HFFc6 (cell line): Measurements from ENCODE around the gene FAM163A. TPM values are rescaled to one million over a fixed set of nuclear protein-coding genes. Genes with fewer than 3 reads are reported as not detected.

Experiments
- DNase-seq: peaks from one replicate; pipeline ENCODE4 v3.0.0-alpha.2; 2018
- H3K27ac Mint-ChIP-seq: 2 replicates; pipeline ENCODE4 v1.8.0; 2020; ENCODE audit warnings: mild to moderate bottlenecking, mixed read lengths
- H3K27me3 Mint-ChIP-seq: 2 replicates; pipeline ENCODE4 v1.8.0; 2021; ENCODE audit warnings: mild to moderate bottlenecking, moderate library complexity, mixed read lengths; ENCODE audit not compliant: insufficient read depth
- H3K36me3 Mint-ChIP-seq: 2 replicates; pipeline ENCODE4 v1.8.0; 2021; ENCODE audit warnings: low read depth, mixed read lengths
- H3K4me1 Mint-ChIP-seq: 2 replicates; pipeline ENCODE4 v1.8.0; 2020; ENCODE audit warnings: low read depth, mixed read lengths
- H3K4me3 Mint-ChIP-seq: 2 replicates; pipeline ENCODE4 v1.8.0; 2020; ENCODE audit warnings: mild to moderate bottlenecking, moderate library complexity, mixed read lengths
- H3K9me3 Mint-ChIP-seq: 2 replicates; pipeline ENCODE4 v1.8.0; 2020; ENCODE audit warnings: mild to moderate bottlenecking, mixed read lengths
- CTCF ChIP-seq: fragments of 200-600 bp; sonication (generic); IDR thresholded peaks from 2 replicates; pipeline ENCODE4 v1.5.0; 2021; ENCODE audit warnings: antibody characterized with exemption, mild to moderate bottlenecking
- total RNA-seq, 6 experiments: library from RNA; stranded (reverse); fragmentation: NEBNext Ultra II Directional; extraction: Animal tissue kit (Norgen Biotek cat#: 25700); gene quantifications; 2 replicates in 1 of 6; 3 replicates in 5 of 6; pipeline ENCODE4 v1.2.3, GENCODE V29; 2021

The FAM163A gene
- total RNA-seq, 6 experiments from 2014 or later = not detected

DNA sequence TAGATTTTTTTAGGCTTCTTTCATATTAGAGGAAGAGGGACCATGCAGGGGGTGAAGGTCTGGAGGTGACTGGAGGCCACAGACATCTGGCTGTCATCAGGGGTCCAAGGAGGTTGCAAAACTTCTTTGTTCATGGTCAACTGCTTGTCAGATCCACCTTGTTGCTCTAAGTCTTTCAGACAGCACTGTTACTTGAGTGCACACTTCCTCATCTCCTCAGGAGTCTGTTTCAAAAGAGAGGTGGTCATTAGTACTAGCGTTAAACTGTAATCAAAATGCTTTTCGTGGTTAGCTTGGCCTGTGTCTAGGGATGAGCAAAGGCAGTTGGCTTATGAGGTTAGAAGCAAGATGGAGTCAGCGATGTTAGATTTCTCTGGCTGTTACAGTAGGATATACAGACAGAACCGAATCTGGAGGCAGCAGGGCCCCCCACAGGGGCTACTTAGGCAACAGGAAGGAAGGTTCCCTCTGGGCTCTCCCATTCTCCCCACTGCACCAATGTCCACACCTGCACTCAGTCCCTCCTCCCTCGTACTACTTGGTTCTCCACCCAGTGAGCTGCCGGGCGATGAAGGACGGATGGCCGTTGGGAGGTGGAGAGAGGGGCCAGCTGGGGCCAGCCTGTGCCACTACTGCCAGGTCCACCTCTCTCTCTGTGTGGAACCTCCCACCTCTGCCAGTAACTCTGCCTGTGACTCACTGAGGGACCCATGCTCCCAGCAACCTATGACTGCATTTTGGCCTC is 77.3 kb downstream of the FAM163A start:
- Mint-ChIP-seq H3K27me3 (peaks cover 11% of the 10 kb centered on the region), H3K27ac (no peak overlapping the region), H3K9me3 (no peaks in the 10 kb centered on the region), H3K36me3 (no peaks in the 10 kb centered on the region), H3K4me1 (peaks cover 33% of the 10 kb centered on the region), H3K4me3 (no peak overlapping the region)
- no peak for TF ChIP-seq CTCF
- DNase-seq = no peak

- H3K36me3 Mint-ChIP-seq = no peaks in the 10 kb centered on the region
- peaks cover 22% of the 10 kb centered on the region for H3K4me1 Mint-ChIP-seq
- H3K9me3 Mint-ChIP-seq = no peaks in the 10 kb centered on the region
- H3K27me3 Mint-ChIP-seq = peaks cover 6% of the 10 kb centered on the region
- DNase-seq = no peak
- no peak overlapping the region for H3K27ac Mint-ChIP-seq
- H3K4me3 Mint-ChIP-seq = no peak overlapping the region
- TF ChIP-seq CTCF = no peak
These were observed 78.4 kb downstream of the FAM163A start for GRCh38 chr1:179821524-179821923.

DNA sequence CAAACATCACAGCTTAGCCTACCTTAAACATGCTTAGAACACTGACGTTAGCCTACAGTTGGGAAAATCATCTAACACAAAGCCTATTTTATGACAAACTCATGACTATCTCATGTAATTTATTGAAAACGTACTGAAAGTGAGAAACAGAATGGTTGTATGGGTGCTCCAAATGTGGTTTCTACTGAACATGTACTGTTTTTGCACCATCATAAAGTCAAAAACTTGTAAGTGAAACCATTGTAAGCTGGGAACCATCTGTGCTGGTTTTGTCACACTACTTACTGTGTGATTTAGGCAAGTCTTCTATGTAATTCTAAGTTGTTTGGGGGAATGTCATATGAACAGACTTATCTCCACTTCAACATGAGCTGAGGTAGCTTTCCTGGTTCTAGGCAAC is 79.0 kb downstream of the FAM163A start:
- H3K27me3 Mint-ChIP-seq = peaks cover 4% of the 10 kb centered on the region; the same call in 1 of the 2 replicates
- H3K27ac Mint-ChIP-seq = no peak overlapping the region
- H3K4me1 Mint-ChIP-seq = peaks cover 17% of the 10 kb centered on the region
- no peaks in the 10 kb centered on the region for H3K9me3 Mint-ChIP-seq
- TF ChIP-seq CTCF = no peak
- DNase-seq = no peak
- H3K4me3 Mint-ChIP-seq = no peak overlapping the region
- no peaks in the 10 kb centered on the region for H3K36me3 Mint-ChIP-seq

DNA sequence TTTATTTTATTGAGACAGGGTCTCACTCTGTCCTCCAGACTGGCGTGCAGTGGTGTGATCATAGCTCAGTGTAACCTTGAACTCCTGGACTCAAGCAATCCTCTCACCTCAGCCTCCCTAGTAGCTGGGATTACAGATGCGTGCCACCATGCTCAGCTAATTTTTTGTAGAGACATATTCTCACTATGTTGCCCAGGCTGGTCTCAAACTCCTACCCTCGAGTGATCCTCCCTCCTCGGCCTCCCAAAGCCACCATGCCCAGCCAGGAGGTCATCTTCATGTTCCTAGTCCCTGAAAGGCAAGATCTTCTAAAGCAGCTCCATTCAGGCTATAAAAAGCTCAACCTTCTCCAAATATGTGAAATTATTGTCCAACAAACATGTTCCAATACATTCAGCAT is 80.6 kb downstream of the FAM163A start:
- DNase-seq = no peak
- Mint-ChIP-seq H3K9me3 (no peaks in the 10 kb centered on the region), H3K27ac (no peak overlapping the region), H3K27me3 (peaks cover 11% of the 10 kb centered on the region), H3K4me3 (no peak overlapping the region), H3K4me1 (peaks cover under 1% of the 10 kb centered on the region; the same call in 1 of the 2 replicates), H3K36me3 (no peaks in the 10 kb centered on the region)
- TF ChIP-seq CTCF = no peak

DNA sequence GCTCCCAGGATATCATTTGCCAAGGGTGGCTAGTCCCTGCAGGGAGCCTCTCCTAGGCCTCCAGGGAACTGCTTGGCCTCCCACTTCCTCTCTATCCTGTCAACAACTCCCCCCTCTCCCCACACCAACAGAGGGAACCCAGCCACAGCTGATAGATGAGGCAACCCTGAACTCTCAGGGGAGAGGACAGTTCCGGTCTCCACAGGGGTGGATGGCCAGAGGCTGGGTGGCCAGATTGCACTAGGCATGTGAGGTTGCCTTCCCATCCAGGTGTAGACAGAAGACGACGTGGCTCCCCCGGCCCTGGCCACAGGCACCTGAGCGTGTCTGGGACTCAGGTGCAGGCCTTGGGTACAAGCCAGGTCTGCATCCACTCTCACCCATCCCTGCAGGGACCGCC is 81.2 kb downstream of the FAM163A start:
- Mint-ChIP-seq H3K4me3 (no peak overlapping the region), H3K4me1 (no peaks in the 10 kb centered on the region), H3K27ac (no peak overlapping the region), H3K36me3 (no peaks in the 10 kb centered on the region; the same call in 1 of the 2 replicates), H3K9me3 (no peaks in the 10 kb centered on the region), H3K27me3 (peaks cover 12% of the 10 kb centered on the region)
- no peak for TF ChIP-seq CTCF
- DNase-seq = no peak
